HCT116 (cell line): ENCODE measurements around the gene GANC. TPM values are rescaled to one million over a fixed set of nuclear protein-coding genes. Genes with fewer than 3 reads are reported as not detected.

Experiments used
- ATAC-seq: fragments of 200-7000 bp; cut with Tn5 transposase; 2 replicates; pipeline ENCODE4 v1.9.1; 2020; ENCODE audit warnings: mild to moderate bottlenecking, moderate library complexity
- BruUV-seq: library from RNA; stranded (reverse); fragments of 400-500 nt; replicated peaks from 2 replicates; lab custom pipeline; 2021; lab: Mats Ljungman, UMichigan
- CTCF ChIA-PET: fragments of 300-600 bp; sonication (Branson Sonifier 250); formaldehyde crosslinking; loops from one replicate; lab custom pipeline; 2021; ENCODE audit warnings: antibody characterized with exemption; lab: Charles Lee
- POLR2A ChIA-PET: fragments of 300-600, 350-600 bp; sonication (Branson Sonifier 250); formaldehyde crosslinking; loops from one replicate; lab custom pipeline; 2021; ENCODE audit warnings: antibody characterized with exemption; lab: Charles Lee
- RAD21 ChIA-PET, 2 experiments: fragments of 300-600 bp; sonication (Branson Sonifier 250); formaldehyde crosslinking; loops; one replicate each; lab custom pipeline; 2023; ENCODE audit warnings: low total read pairs in 2 of 2; ENCODE audit not compliant: uncharacterized antibody in 2 of 2, unreplicated experiment in 2 of 2, low non-redundant PET in 1 of 2; lab: Charles Lee
- DNase-seq: peaks from one replicate; pipeline ENCODE4 v3.0.0-alpha.2; 2010; ENCODE audit warnings: low read depth, low spot score
- H2AFZ ChIP-seq: fragments of 200-600 bp; shearing (Covaris generic), sonication (generic); 2 replicates; pipeline ENCODE4 v1.6.1; 2017; ENCODE audit warnings: low read depth, mixed run types, mixed read lengths, antibody characterized with exemption, low read length; ENCODE audit not compliant: poor library complexity, severe bottlenecking
- H3K27ac ChIP-seq: 2 replicates; pipeline ENCODE4 v1.5.1; 2012; ENCODE audit warnings: low read depth, low read length
- H3K27me3 ChIP-seq: fragments of 200-600 bp; sonication (generic); 2 replicates; pipeline ENCODE4 v1.6.1; 2016; ENCODE audit warnings: mixed run types, low read length, mixed read lengths; ENCODE audit not compliant: insufficient read depth
- H3K36me3 ChIP-seq, 2 experiments: fragments of 200-500 bp in 1 of 2; fragments of 200-600 bp in 1 of 2; sonication (Bioruptor generic) in 1 of 2; sonication (generic) in 1 of 2; 2 replicates each; pipeline versions ENCODE4 v1.5.1 to v1.6.1; 2014 to 2016; ENCODE audit warnings: low read length in 2 of 2, inconsistent platforms in 1 of 2, mixed read lengths in 1 of 2, mixed run types in 1 of 2; ENCODE audit not compliant: insufficient read depth in 2 of 2, control insufficient read depth in 1 of 2
- H3K4me1 ChIP-seq, 2 experiments: fragments of 200-600 bp in 1 of 2; sonication (generic) in 1 of 2; 2 replicates each; pipeline versions ENCODE4 v1.5.1 to v1.6.1; 2012 to 2017; ENCODE audit warnings: low read length in 2 of 2, inconsistent platforms in 1 of 2, mild to moderate bottlenecking in 1 of 2, mixed read lengths in 1 of 2, mixed run types in 1 of 2, moderate library complexity in 1 of 2; ENCODE audit not compliant: insufficient read depth in 2 of 2, control insufficient read depth in 1 of 2
- H3K4me2 ChIP-seq: fragments of 200-600 bp; sonication (generic); 2 replicates; pipeline ENCODE4 v1.6.1; 2017; ENCODE audit warnings: mixed run types, low read length, mixed read lengths
- H3K4me3 ChIP-seq, 2 experiments: fragments of 200-600 bp in 1 of 2; sonication (generic) in 1 of 2; replicated peaks in 1 of 2; 2 replicates each; pipeline ENCODE4 v1.5.1; 2011 to 2016; ENCODE audit warnings: low read length in 2 of 2, control low read depth in 1 of 2, low read depth in 1 of 2, mild to moderate bottlenecking in 1 of 2, mixed read lengths in 1 of 2, mixed run types in 1 of 2
- H3K79me2 ChIP-seq: fragments of 200-600 bp; sonication (generic); 2 replicates; pipeline ENCODE4 v1.6.1; 2017; ENCODE audit warnings: mild to moderate bottlenecking, mixed run types, low read length, moderate library complexity, mixed read lengths; ENCODE audit not compliant: insufficient read depth
- H3K9ac ChIP-seq: fragments of 200-600 bp; sonication (generic); 2 replicates; pipeline ENCODE4 v1.6.1; 2016; ENCODE audit warnings: low read length, mixed read lengths
- H3K9me2 ChIP-seq: fragments of 200-600 bp; sonication (generic), shearing (Covaris generic); 2 replicates; pipeline ENCODE4 v1.6.1; 2017; ENCODE audit warnings: mixed run types, mild to moderate bottlenecking, moderate library complexity; ENCODE audit not compliant: insufficient read depth
- H3K9me3 ChIP-seq, 2 experiments: fragments of 200-500 bp in 1 of 2; fragments of 200-600 bp in 1 of 2; sonication (Bioruptor generic) in 1 of 2; sonication (generic) in 1 of 2; 2 replicates each; pipeline ENCODE4 v1.6.1; 2014 to 2017; ENCODE audit warnings: low read length in 2 of 2, mixed read lengths in 2 of 2, inconsistent platforms in 1 of 2, low read depth in 1 of 2, mild to moderate bottlenecking in 1 of 2, mixed run types in 1 of 2, moderate library complexity in 1 of 2; ENCODE audit not compliant: control insufficient read depth in 1 of 2, insufficient read depth in 1 of 2
- H4K20me1 ChIP-seq: fragments of 200-600 bp; sonication (generic), shearing (Covaris generic); 2 replicates; pipeline ENCODE4 v1.6.1; 2017; ENCODE audit warnings: mixed run types, mild to moderate bottlenecking, moderate library complexity; ENCODE audit not compliant: insufficient read depth
- CBX3 ChIP-seq: IDR thresholded peaks from 2 replicates; pipeline ENCODE4 v1.6.1; 2012; ENCODE audit warnings: low read depth
- ELF1 ChIP-seq: IDR thresholded peaks from 2 replicates; pipeline ENCODE4 v1.6.1; 2012; ENCODE audit warnings: low read depth, borderline replicate concordance
- EZH2 ChIP-seq: fragments of 200-600 bp; sonication (generic); IDR thresholded peaks from 2 replicates; pipeline ENCODE4 v1.6.1; 2017; ENCODE audit warnings: antibody characterized with exemption, mixed run types
- EZH2phosphoT487 ChIP-seq: fragments of 200-600 bp; IDR thresholded peaks from 2 replicates; pipeline ENCODE4 v1.6.1; 2018; ENCODE audit warnings: antibody characterized with exemption, borderline replicate concordance
- JUND ChIP-seq: IDR thresholded peaks from 2 replicates; pipeline ENCODE4 v1.6.1; 2012
- POLR2A ChIP-seq: IDR thresholded peaks from 2 replicates; pipeline ENCODE4 v1.7.0; 2011; ENCODE audit warnings: borderline replicate concordance; ENCODE audit not compliant: insufficient read depth, insufficient read length; ENCODE audit errors: extremely low read depth
- SIN3A ChIP-seq: IDR thresholded peaks from 2 replicates; pipeline ENCODE4 v1.6.1; 2012; ENCODE audit warnings: low read depth
- ZFX ChIP-seq: fragments of 450-650 bp; IDR thresholded peaks from 2 replicates; pipeline ENCODE4 v1.6.1; 2017
- ZNF274 ChIP-seq: fragments of 200-500 bp; sonication (Bioruptor generic); IDR thresholded peaks from 2 replicates; pipeline ENCODE4 v1.6.1; 2014; ENCODE audit warnings: mild to moderate bottlenecking, low read depth, low read length, inconsistent platforms
- intact Hi-C: fragments of 100-400 bp; cut with micrococcal nuclease; formaldehyde crosslinking; loops from 2 replicates; pipeline ENCODE4 v1.10.0; 2022
- total RNA-seq: library from RNA; stranded (reverse); gene quantifications from one replicate; pipeline ENCODE4 v1.2.1, GENCODE V29; 2021; ENCODE audit not compliant: unreplicated experiment
- TF ChIP-seq, protein P1 (sequence below): IDR thresholded peaks from 2 replicates; pipeline ENCODE4 v1.6.1; 2012; ENCODE audit warnings: low read depth

The GANC gene
- total RNA-seq, 1 experiment from 2014 or later = 13.1 TPM

DNA sequence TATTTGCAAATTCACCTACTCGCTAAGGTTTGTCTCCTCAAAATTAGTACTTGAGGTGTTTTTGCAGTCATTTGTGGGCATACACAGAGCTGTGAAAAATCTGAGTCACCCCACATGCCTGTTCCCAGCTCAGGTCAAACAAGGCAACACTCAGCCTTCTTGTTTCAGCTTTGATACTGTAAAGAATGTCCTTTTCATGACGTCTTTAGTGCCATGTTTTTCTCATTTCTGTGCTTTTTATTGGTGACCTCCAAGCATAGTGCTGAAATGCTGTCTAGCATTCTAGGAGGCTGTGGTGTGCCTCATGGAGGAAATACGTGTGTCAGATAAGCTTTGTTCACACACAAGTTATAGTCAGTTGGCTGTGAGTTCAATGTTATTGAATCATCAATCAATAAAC, 95.1 kb downstream of the GANC start:
- ChIA-PET CTCF (interaction anchor here (1.1 to 1.7 kb wide), 2 partner anchors 17 to 31 kb away, joined by 4 to 5 read pairs; no protein-coding TSS in a partner anchor), RAD21 (no interaction called here), POLR2A (interaction anchor here (0.6 to 1.2 kb wide), 2 partner anchors 95 to 1234 kb away, joined by 3 to 4 read pairs; partner anchors contain the start of genes GANC and TMEM87A)
- ATAC-seq = no peak
- intact Hi-C loops = no loop called here
- Histone ChIP-seq H3K4me1 (peaks cover 3 to 10% of the 10 kb centered on the region in 2 experiments; a peak in 3 of 4 replicates), H3K9me2 (no peaks in the 10 kb centered on the region), H2AFZ (no peak overlapping the region), H3K4me2 (no peak overlapping the region), H3K4me3 (no peak overlapping the region), H3K36me3 (no peaks in the 10 kb centered on the region), H3K79me2 (no peaks in the 10 kb centered on the region), H3K27ac (no peak overlapping the region), H3K9me3 (no peaks in the 10 kb centered on the region), H3K9ac (no peak overlapping the region), H4K20me1 (no peaks in the 10 kb centered on the region), H3K27me3 (no peaks in the 10 kb centered on the region)
- TF ChIP-seq JUND (no peak), CBX3 (no peak), ZFX (no peak), EZH2phosphoT487 (no peak), EZH2 (no peak), ELF1 (no peak), POLR2A (no peak), ZNF274 (no peak), SIN3A (no peak)
- TF ChIP-seq, protein P1, sequence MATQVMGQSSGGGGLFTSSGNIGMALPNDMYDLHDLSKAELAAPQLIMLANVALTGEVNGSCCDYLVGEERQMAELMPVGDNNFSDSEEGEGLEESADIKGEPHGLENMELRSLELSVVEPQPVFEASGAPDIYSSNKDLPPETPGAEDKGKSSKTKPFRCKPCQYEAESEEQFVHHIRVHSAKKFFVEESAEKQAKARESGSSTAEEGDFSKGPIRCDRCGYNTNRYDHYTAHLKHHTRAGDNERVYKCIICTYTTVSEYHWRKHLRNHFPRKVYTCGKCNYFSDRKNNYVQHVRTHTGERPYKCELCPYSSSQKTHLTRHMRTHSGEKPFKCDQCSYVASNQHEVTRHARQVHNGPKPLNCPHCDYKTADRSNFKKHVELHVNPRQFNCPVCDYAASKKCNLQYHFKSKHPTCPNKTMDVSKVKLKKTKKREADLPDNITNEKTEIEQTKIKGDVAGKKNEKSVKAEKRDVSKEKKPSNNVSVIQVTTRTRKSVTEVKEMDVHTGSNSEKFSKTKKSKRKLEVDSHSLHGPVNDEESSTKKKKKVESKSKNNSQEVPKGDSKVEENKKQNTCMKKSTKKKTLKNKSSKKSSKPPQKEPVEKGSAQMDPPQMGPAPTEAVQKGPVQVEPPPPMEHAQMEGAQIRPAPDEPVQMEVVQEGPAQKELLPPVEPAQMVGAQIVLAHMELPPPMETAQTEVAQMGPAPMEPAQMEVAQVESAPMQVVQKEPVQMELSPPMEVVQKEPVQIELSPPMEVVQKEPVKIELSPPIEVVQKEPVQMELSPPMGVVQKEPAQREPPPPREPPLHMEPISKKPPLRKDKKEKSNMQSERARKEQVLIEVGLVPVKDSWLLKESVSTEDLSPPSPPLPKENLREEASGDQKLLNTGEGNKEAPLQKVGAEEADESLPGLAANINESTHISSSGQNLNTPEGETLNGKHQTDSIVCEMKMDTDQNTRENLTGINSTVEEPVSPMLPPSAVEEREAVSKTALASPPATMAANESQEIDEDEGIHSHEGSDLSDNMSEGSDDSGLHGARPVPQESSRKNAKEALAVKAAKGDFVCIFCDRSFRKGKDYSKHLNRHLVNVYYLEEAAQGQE = no peak
- no TSS peak for BruUV-seq
- no peak for DNase-seq
